Measurements from ENCODE around the gene ITGAV.

DNA sequence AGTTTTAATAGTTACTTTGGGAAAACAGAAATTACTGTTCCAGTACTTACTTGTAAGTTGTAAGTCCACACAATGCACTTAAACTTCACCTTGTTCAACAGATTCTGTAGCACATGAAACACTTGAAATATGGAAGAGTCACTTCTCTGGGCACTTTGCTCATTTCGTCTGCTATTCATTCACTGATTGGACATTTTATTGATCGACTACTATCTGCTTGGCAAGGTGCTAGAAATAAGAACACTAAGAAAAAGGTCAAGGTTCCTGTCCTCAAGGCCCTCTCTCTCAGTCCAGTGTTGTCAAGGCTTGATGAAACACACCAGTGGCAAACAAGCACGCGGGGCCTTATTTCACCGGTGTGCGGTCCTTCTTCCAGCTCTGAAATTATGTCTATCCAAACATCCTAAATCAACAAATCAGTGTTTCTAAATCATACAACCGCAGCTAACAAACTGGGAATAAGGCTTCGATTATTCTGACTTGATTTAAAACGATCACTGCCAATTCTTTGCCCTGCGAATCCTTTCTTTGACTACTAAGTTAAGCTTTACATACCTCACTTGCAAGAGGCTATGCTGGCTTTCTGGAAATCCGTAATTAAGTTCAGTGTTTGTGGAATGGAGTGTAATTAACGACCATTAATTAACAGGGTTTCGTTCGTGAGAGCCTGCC lies 780 bp upstream of the ITGAV start:
- TF ChIP-seq, protein P1, sequence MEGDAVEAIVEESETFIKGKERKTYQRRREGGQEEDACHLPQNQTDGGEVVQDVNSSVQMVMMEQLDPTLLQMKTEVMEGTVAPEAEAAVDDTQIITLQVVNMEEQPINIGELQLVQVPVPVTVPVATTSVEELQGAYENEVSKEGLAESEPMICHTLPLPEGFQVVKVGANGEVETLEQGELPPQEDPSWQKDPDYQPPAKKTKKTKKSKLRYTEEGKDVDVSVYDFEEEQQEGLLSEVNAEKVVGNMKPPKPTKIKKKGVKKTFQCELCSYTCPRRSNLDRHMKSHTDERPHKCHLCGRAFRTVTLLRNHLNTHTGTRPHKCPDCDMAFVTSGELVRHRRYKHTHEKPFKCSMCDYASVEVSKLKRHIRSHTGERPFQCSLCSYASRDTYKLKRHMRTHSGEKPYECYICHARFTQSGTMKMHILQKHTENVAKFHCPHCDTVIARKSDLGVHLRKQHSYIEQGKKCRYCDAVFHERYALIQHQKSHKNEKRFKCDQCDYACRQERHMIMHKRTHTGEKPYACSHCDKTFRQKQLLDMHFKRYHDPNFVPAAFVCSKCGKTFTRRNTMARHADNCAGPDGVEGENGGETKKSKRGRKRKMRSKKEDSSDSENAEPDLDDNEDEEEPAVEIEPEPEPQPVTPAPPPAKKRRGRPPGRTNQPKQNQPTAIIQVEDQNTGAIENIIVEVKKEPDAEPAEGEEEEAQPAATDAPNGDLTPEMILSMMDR (IDR thresholded peaks at IDR 0.05) = no peak
- no peak for TF ChIP-seq POLR2A (IDR thresholded peaks at IDR 0.05)

Data from lower leg skin (tissue), 3 donors.